GM19023 (cell line): ENCODE results near the gene GPRASP3.
"Not testable (repeated sequence)": the region's sequence is repeated elsewhere in the genome, so short reads cannot be mapped to it uniquely, and the experiment has no call there.

ENCODE experiments used
- ATAC-seq: cut with Tn5 transposase; IDR thresholded peaks from one replicate; pipeline ENCODE4 v1.9.1; 2021; ENCODE audit warnings: mild to moderate bottlenecking, moderate library complexity; ENCODE audit not compliant: unreplicated experiment

GPRASP3 gene

GRCh38 chrX:102720237-102721168 is at the start of gene GPRASP3:
GPRASP3 (plus strand) TSS chrX:102720743; CDS start chrX:102748996, 28,253 bp downstream.
- peak; percentile 89 for ATAC-seq

- no peak for ATAC-seq
Measured at GRCh38 chrX:102672856-102673255, 47.7 kb upstream of the GPRASP3 start.

GRCh38 chrX:102677479-102677878 is 43.1 kb upstream of the GPRASP3 start:
- not testable (repeated sequence) for ATAC-seq

GRCh38 chrX:102684772-102685520 is 35.6 kb upstream of the GPRASP3 start:
- ATAC-seq = no peak

DNA sequence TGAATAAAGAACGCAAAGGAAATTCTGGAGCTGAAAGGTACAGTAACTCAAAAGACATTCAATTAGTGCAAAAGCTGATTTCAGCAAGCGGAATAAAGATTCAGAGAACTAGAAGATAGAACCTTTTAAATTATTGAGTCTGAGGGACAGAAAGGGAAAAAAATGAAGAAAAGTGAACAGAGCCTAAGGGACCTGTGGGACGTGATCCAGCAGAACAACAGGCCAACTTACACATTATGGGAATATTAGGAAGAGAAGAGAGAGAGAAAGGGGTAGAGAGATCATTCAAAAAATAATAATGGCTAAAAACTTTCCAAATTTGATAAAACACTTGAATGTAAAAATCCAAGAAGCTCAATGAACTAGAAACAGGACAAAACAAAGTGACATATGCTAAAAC is 25.8 kb upstream of the GPRASP3 start:
- no peak for ATAC-seq

GRCh38 chrX:102696306-102696705 is 24.2 kb upstream of the GPRASP3 start:
- ATAC-seq = no peak

DNA sequence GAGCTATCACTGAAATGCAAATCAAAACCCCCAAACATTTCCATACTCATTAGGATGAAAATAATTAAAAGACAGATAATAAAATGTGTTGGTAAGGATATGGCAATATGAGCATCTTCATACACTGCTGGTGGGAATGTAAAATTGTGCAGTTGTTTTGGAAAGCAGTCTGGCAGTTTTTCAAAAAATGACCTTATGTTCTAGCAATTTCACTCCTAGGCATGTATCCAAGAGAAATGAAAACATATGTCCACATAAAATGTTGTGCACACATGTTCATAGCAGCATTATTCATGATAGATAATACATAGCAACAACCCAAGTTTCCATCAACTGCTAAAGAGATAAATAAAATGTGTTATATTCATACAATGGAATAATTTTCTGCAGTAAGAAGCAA is 23.0 kb upstream of the GPRASP3 start:
- no peak for ATAC-seq

DNA sequence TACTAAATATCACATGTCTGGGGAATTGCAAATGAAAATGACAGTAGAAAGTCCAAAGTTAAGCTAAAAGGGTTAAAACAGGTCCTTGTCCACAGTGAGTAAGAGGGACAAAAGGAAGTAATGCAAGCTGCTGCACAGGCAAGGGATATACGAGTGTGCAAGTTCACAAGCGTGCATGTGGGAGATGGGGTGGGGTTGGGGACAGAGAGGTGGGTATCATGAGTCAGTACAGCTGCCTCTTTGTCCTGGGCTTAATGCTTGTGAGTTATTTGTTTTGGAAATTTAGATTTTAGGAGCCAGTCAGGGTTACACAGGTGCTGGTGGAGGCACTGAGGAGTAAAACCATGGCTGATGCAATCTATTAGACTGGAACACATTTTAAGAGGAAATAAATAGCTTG is 11.6 kb upstream of the GPRASP3 start:
- ATAC-seq = no peak

DNA sequence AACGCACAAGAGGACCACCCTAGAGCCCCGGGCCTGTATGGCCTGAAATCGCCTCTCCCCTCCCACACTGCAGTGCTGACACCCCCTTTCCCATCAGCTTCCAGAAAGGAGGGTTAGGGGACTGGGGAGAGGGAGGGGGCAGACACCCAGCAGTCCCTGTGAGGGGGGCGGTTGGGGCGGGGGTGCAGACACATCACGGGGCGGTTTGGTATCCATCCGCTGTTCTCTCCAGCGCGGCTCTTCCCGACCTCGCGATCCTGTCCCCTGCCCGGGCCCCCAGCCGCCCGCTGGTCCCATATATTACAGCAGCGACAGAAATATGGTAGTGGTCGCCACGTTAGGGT is 8.7 kb upstream of the GPRASP3 start:
- ATAC-seq = no peak

DNA sequence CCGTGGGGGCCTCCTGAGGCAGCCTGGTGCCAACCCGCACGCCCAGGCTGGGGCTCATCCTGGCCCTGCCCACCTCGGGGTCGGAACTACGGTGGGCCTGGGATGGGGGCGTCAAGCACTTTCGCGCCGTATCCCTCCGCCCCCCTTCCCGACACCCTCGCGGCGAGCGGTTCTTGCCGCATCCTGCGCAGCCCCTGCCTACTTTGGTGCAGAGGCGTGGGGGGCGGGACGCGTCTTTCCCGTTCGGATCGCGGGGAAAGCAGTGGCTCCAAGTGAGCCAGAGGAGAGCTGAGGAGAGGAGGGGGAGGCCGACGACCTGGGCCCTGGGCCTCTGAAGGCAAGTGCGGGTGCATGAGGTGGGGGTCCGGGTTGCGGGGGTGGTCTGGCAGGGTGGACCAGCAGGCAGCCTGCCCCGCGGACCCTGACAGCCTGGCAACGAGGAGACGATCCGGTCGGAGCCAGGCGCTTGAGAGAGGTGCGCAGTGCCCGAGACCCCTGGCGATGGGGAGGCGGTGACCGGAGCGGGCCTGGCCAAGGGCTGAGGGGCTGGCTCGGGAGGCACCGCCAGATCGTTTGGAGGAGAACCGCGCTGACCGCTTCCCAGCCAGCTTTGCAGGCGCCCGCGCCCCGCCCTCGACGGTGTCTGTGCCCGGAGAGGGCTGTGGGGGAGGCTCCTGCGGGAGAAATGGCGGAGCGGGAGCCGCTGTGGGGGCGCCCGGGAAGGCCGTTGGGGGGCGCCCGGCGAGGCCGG is 8.2 kb upstream of the GPRASP3 start, which contains the start of gene GPRASP2:
GPRASP2 (plus strand) TSS at position 233 of the 751 bp plus-strand sequence. CDS start 2,422 bp downstream, outside the sequence.
- ATAC-seq = no peak

- no peak for ATAC-seq
Measured at GRCh38 chrX:102712981-102713625, 7.4 kb upstream of the GPRASP3 start.

- no peak for ATAC-seq
Measured at GRCh38 chrX:102714994-102715393, 5.5 kb upstream of the GPRASP3 start.

- no peak for ATAC-seq
Measured at GRCh38 chrX:102715967-102716366, 4.6 kb upstream of the GPRASP3 start.

- not testable (repeated sequence) for ATAC-seq
Measured at GRCh38 chrX:102721169-102721506, 595 bp downstream of the GPRASP3 start.

- no peak for ATAC-seq
Measured at GRCh38 chrX:102723456-102723855, 2.9 kb downstream of the GPRASP3 start.

DNA sequence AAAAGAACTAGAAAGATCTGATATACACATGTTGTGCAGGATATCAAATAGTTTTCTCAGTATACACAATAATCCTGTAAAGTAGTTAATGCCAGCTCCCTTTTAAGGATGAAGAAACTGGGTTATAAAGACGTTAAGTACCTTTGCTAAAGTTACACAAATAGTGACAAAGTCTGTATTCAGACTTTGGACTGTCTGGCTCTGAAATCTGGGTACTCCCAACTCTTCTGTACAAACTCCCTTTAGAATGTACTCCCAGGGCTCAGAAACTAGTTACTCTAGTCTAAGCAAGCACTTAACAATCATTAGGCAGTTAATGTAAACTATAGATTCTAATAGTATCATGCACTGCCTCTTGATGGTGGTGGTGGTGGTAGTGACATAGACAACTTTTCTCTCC is 7.2 kb downstream of the GPRASP3 start:
- no peak for ATAC-seq

- ATAC-seq = no peak
Measured at GRCh38 chrX:102728646-102729045, 8.1 kb downstream of the GPRASP3 start.

DNA sequence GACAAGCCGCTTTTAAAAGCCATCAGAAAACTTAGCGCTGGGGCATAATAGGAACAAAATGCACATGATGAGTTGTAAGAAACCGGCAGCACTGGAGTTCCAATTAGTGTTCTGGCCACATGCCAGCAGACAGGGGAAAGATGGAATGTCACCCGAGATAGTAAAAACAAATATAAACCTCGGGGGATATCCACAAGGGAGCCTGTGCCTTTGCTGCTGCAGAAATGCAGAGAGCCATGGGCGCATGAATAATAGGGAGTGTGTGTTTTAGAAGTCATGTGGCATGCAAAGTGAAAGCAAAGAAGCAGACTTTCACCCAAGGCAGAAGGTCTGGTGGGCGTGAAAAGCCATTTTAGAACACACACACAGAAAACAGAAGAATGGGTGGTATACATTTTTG is 19.1 kb downstream of the GPRASP3 start:
- ATAC-seq = no peak

GRCh38 chrX:102744307-102744706 is 23.8 kb downstream of the GPRASP3 start:
- no peak for ATAC-seq

DNA sequence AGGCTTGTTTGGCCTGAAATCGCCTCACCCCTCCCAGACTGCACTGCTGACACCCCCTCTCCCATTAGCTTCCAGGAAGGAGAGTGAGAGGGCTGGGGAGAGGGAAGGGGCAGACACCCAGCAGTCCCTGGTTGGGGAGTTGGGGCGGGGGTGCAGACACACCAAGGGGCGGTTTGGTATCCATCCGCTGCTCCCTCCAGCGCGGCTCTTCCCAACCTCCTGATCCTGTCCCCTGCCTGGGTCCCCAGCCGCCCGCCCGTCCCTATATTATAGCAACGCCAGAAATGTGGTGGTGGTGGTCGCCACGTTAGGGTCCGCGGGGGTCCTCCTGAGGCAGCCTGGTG is 24.9 kb downstream of the GPRASP3 start:
- ATAC-seq = no peak
